Measurements from ENCODE around the gene MED20.

Gene MED20

GRCh38 chr6:41940759-41941279 lies 19.9 kb upstream of the MED20 start:
- peak; percentile 67 for DNase-seq

DNA sequence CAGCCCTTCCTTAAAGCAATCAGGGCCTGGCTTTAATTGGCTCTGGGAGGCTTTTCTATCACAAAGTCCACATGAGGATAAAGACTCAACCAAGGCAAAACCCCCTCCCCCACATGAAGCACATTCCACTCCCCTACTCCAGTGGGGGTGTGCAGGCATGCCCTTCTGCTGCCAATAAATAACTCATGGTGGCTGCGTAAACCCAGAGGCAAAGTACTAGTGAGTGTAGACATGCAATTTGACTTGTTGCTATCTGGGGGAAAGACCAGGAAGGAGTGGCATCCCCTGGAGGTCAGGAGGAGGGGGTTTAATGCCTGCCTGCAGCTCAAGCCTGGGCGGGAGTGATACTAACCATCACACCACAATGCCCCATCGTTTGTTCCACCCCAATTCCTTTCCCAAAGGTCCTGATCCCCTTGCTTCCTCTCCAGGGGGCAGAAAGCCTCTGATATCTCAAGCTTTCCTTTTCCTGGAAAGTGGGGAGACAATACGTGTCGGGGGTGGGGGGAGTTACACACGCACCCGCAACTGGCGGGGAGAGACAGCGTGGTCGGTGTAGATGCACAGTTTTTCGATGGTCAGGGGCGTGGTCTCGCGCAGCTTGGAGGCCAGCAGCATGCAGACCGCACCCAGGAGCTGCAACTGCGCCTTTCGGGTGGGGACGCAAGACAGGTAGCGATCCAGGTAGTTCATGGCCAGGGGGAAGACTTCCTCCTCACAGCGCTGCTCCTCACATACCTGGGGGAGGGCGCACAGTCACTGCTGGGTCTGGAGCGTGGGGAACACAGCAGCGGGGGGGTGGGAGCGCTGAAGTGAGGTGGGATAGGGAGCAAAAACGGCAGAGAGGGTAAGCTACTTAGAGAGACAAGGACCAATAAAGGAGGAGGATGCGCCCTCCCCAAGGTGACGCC lies 19.2 kb upstream of the MED20 start:
- DNase-seq, result peak; percentile 46

DNA sequence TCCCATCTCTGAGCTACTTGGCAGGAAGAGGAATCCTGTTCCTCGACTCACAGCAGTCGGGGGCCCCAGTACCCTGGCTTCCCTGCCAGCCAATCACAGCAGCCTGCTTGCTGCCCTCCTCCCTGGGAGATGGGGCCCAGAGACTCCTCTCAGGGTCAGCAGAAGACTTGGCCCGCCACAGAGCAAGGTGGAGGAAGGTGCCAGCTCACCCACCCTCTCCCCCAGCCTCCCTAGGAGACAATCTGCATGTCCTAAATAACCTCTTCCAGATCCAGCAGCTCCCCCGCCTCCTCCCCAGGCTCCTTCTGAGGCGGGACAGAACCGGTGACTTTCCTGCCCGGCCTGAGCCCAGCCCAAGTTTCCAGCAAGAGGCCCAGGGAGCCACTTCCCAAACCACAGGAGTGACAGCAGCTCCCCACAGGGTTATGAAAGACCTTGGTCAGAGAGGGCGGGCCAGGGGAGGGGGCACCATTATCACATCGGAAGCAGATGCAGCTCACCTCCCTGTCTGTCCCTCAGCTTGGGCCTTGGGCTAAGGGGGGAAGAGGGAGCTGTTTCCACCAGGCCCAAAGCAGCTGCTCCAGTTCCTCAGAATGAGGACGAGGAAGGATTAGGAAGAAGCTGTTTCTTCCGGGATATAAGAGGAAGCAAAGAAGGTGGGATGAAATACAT lies 18.4 kb upstream of the MED20 start:
- DNase-seq, result peak; percentile 83

GRCh38 chr6:41938590-41939175 lies 17.7 kb upstream of the MED20 start:
- DNase-seq, result no peak

- peak; percentile 70 for DNase-seq
Observed at GRCh38 chr6:41937861-41938574, 17.1 kb upstream of the MED20 start.

- no peak for DNase-seq
Observed at GRCh38 chr6:41937472-41937860, 16.5 kb upstream of the MED20 start.

DNA sequence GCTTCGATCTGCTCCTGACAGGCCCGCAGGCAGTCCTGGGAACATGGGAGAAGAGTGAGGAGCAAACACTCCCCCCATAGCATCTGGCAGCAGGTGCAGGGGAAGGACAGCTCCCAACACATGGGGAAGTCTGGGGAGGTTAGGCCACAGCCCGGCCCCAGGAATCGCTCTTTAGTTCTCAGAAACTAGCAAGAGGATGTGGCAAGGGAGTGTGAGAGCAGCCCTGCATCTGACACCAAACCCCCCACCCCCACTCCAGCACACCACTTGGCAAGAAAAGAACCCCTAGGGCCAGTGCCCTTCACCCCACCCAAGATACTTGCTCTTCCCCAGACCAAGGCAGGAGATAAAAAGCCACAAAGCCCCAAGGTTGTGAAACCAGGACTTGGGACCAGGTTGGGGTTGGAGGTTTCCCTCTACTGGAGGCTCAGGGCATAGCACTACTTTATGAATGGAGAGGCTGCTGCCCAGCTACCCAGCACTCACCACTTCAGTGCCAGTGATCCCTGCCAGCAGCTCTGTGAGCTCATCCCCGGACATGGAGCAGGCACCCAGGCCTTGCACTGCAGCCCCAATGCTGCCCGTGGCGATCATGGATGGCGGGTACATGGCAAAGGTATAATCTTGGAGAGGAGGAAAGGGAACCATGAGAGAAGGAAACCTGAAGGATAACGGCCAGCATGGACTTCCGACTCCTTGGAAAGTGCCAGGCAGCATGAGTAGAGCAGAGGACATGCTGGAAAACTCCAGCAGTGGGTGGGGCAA lies 15.3 kb upstream of the MED20 start:
- DNase-seq, result peak; percentile 76

DNA sequence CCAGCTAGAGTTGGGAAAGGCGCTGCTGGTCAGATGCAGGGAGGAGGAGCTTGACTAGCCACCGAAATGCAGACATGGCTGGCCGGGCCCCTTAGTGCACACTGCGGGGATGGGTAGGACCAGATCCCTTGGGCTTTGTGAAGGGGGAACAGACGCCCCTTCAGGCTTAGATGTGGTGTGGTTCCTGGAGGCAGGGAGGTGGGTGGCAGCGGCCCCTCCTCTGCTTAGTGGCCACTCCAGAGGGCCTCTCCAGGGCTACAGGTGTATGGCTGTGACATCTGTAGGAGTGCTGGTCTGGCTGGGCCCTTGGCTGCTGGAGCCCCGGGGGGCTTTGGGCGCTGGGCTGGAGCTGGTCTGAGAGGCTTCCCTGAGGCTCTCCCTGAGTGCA lies 14.7 kb upstream of the MED20 start:
- peak; percentile 21 for DNase-seq

DNA sequence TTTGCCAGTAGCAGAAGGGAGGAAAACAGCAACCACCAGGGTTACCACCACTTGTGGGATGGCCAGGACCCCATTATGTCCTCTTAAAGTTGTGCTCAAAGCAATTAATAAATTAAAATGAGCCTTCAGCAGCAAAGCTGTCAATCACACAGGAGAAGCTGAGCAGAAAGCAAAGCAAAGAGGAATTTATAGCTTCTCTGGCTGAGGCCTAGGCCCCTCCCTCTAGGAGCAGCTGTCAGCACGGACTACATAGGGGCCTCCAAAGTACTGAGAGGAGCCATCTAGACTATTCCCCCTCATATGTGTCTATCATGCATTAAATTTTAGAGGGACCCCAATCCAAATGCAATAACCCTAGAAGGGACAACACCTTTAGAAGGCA lies 14.2 kb upstream of the MED20 start:
- no peak for DNase-seq

- no peak for DNase-seq
Observed at GRCh38 chr6:41934278-41935192, 13.6 kb upstream of the MED20 start.

GRCh38 chr6:41932378-41932777 lies 11.4 kb upstream of the MED20 start:
- DNase-seq, result no peak

- DNase-seq, result no peak
Observed at GRCh38 chr6:41931792-41932191, 10.9 kb upstream of the MED20 start.

DNA sequence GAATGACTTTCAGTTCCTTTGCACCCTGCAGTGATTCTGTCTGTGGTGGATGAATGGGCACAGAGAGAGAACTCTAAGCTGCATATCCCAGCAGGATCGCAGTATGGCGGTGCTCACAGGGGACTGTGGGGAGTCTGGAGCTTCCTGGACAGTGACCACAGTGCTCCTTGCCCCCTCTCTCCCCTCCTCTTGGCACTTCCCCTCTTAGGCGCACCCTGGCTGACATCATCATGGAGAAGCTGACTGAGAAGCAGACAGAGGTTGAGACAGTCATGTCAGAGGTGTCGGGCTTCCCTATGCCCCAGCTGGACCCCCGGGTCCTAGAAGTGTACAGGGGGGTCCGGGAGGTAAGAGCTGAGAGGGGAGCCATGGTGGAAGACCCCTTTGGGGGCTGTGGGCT lies 9.0 kb upstream of the MED20 start:
- DNase-seq, result no peak

- DNase-seq, result no peak
Observed at GRCh38 chr6:41927253-41927652, 6.3 kb upstream of the MED20 start.

- DNase-seq, result no peak
Observed at GRCh38 chr6:41922154-41922553, 1.2 kb upstream of the MED20 start.

GRCh38 chr6:41921712-41921998 lies 716 bp upstream of the MED20 start:
- DNase-seq, result no peak

- DNase-seq, result no peak
Observed at GRCh38 chr6:41917528-41917927, 3.4 kb downstream of the MED20 start.

DNA sequence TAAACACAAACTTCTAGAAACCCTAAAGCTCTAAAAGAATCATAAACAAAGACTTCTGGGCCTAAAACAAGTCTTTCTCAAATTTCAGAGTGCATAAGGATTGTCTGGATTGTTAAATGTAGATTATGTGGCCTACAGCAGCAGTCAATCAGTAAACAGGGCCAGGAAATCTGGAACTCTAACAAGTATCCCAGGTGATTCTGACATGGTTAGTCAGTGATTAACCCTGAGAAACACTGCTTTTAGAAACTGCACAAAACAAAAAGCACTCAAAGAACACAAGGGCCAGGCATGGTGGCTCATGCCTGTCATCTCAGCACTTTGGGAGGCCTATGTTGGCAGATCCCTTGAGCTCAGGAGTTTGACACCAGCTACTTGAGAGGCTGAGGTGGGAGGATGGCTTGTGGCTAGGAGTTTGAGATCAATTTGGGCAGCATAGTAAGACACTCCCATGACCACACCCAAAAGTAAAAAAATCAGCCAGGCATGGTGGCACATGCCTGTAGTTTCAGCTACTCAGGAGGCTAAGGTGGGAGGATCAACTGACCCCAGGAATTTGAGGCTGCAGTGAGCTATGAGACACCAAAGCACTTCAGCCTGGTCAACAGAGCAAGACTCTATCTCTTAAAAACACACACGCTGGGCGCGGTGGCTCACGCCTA lies 5.9 kb downstream of the MED20 start:
- no peak for DNase-seq

- DNase-seq, result no peak
Observed at GRCh38 chr6:41914343-41914742, 6.6 kb downstream of the MED20 start.

- no peak for DNase-seq
Observed at GRCh38 chr6:41909727-41910126, 11.2 kb downstream of the MED20 start.

All from femur (tissue), 1 donor.